Measurements from ENCODE around the gene MBLAC1. TPM values are rescaled to one million over a fixed set of nuclear protein-coding genes. Genes with fewer than 3 reads are reported as not detected.

MBLAC1 gene
- total and polyA plus RNA-seq, 2 donors (not counting 1 experiment from before 2014, with no cell fraction given), result 1.6 to 4.5 TPM

DNA sequence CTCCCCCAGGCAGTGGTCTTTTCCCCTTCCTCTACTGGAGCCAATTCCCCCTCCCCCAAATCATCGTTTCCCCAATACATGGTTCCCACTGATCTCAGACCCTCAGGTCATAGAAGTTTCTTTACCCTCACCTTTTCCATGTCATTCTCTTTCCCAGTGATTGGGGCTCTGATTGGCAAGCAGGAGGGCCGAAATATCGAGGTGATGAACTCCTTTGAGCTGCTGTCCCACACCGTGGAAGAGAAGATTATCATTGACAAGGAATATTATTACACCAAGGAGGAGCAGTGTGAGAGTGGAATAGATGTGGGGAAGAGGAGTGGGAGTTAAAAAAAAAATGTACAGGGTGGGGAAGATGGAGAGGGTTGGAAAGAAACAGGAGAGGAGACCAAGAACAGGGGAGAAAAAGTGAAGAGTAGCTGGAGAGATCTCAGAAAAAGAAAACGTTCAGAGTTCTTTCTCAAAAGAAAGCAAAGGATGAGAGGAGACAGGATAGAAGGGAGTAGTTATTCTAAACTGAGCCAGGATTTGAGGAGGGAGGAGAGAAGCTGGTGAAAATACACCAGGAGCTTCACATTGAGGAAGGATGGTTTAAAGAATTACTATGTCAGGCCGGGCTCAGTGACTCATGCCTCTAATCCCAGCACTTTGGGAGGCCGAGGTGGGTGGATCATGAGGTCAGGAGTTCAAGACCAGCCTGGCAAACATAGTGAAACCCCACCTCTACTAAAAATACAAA lies 37.1 kb upstream of the MBLAC1 start:
- H3K27me3 Mint-ChIP-seq, result no peaks in the 10 kb centered on the region
- no peak for ATAC-seq (ENCODE audit: low read depth)
- CTCF ChIA-PET, result interaction anchor here (0.9 to 1.2 kb wide), 2 partner anchors 11 to 49 kb away, joined by 3 read pairs; no protein-coding TSS in a partner anchor
- no peaks in the 10 kb centered on the region for H3K9me3 ChIP-seq (ENCODE audit: control extremely low read depth in 1 of 3, control insufficient read depth in 2 of 3, insufficient read depth in 1 of 3, low read length in 2 of 3)
- H3K9me3 Mint-ChIP-seq (ENCODE audit: insufficient read depth), result no peaks in the 10 kb centered on the region
- H3K27ac ChIP-seq (ENCODE audit: low read length in 2 of 2), result peak overlapping the region; percentile 62 to 77
- POLR2A ChIA-PET, result interaction anchor here (0.6 to 1.6 kb wide), 4 partner anchors 11 to 118 kb away, joined by 3 to 10 read pairs (median 3); partner anchors contain the start of genes AP4M1 and MCM7
- peaks cover 20% of the 10 kb centered on the region for H4K20me1 ChIP-seq (ENCODE audit: control insufficient read depth, insufficient read depth, low read length, poor library complexity, severe bottlenecking)
- H3K4me1 Mint-ChIP-seq, result peaks cover 19% of the 10 kb centered on the region
- H3K27me3 ChIP-seq (replicated peaks in 1 of 4; ENCODE audit: control extremely low read depth in 1 of 4, control insufficient read depth in 3 of 4, insufficient read depth in 4 of 4, low read length in 3 of 4), result no peaks in the 10 kb centered on the region
- DNase-seq, result no peak
- peak overlapping the region; percentile 68 to 91 (median 74) for H3K4me3 ChIP-seq (ENCODE audit: control extremely low read depth in 1 of 5, extremely low read depth in 1 of 5, insufficient read depth in 1 of 5, low read depth in 2 of 5, low read length in 4 of 5)
- H3K27ac Mint-ChIP-seq, result peak overlapping the region; percentile 96
- peaks cover 0 to 42% of the 10 kb centered on the region in 2 experiments for H3K36me3 ChIP-seq (replicated peaks in 1 of 2; ENCODE audit: control extremely low read depth in 1 of 2, control insufficient read depth in 1 of 2, extremely low read depth in 1 of 2, insufficient read depth in 2 of 2, low read length in 1 of 2)
- 61% methylated on average over 1 of the region's 7 CpGs for WGBS (ENCODE audit: insufficient coverage)
- peaks cover 14 to 18% of the 10 kb centered on the region in 2 donors for H3K4me1 ChIP-seq (ENCODE audit: control insufficient read depth in 2 of 2, insufficient read depth in 2 of 2, low read length in 2 of 2)
- H3K4me2 ChIP-seq (replicated peaks; ENCODE audit: low read depth, low read length, poor library complexity, severe bottlenecking), result peak overlapping the region; percentile 84
- no peak for TF ChIP-seq EZH2 (IDR thresholded peaks at IDR 0.05; ENCODE audit: borderline replicate concordance, insufficient read depth, low read depth, low read length, poor library complexity, severe bottlenecking)
- TF ChIP-seq, protein P1, sequence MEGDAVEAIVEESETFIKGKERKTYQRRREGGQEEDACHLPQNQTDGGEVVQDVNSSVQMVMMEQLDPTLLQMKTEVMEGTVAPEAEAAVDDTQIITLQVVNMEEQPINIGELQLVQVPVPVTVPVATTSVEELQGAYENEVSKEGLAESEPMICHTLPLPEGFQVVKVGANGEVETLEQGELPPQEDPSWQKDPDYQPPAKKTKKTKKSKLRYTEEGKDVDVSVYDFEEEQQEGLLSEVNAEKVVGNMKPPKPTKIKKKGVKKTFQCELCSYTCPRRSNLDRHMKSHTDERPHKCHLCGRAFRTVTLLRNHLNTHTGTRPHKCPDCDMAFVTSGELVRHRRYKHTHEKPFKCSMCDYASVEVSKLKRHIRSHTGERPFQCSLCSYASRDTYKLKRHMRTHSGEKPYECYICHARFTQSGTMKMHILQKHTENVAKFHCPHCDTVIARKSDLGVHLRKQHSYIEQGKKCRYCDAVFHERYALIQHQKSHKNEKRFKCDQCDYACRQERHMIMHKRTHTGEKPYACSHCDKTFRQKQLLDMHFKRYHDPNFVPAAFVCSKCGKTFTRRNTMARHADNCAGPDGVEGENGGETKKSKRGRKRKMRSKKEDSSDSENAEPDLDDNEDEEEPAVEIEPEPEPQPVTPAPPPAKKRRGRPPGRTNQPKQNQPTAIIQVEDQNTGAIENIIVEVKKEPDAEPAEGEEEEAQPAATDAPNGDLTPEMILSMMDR (IDR thresholded peaks at IDR 0.05), result no peak
- peaks cover 14% of the 10 kb centered on the region for H3K79me2 ChIP-seq (ENCODE audit: control insufficient read depth, insufficient read depth, low read length)
- intact Hi-C loops (cut with micrococcal nuclease), result loop anchor here (1.0 to 10.0 kb wide), 4 partner anchors 8 to 585 kb away; partner anchors contain the start of genes GNB2, MOSPD3, ZKSCAN5 and ZNF3
- peak overlapping the region; percentile 93 for H3K4me3 Mint-ChIP-seq
- H2AFZ ChIP-seq (ENCODE audit: insufficient read depth, low read depth, low read length, poor library complexity, severe bottlenecking), result peak overlapping the region; percentile 92
- peak overlapping the region; percentile 79 for H3K9ac ChIP-seq (ENCODE audit: low read length)

Measured in B cell (primary cell).